IMR-90 (cell line): ENCODE results near the gene PTPMT1. TPM values are rescaled to one million over a fixed set of nuclear protein-coding genes. Genes with fewer than 3 reads are reported as not detected.

ENCODE experiments used
- ATAC-seq: fragments of 200-7000 bp; cut with Tn5 transposase; 2 replicates; pipeline ENCODE4 v1.9.1; 2020; ENCODE audit warnings: low read depth, mild to moderate bottlenecking, moderate library complexity
- BruUV-seq: library from RNA; stranded (reverse); fragments of 400-500 nt; replicated peaks from 2 replicates; lab custom pipeline; 2021; lab: Mats Ljungman, UMichigan
- CTCF ChIA-PET: fragments of 300-600 bp; formaldehyde crosslinking; extraction: SDS; loops from one replicate; lab custom pipeline; 2021; ENCODE audit warnings: antibody characterized with exemption; lab: Yijun Ruan, JAX
- POLR2A ChIA-PET: fragments of 300-600 bp; sonication (Branson Sonifier 250); formaldehyde crosslinking; loops from one replicate; lab custom pipeline; 2022; ENCODE audit warnings: antibody characterized with exemption; ENCODE audit not compliant: unreplicated experiment; lab: Charles Lee
- DNase-seq: peaks from one replicate; pipeline ENCODE4 v3.0.0; 2013
- H2AFZ ChIP-seq: replicated peaks from 2 replicates; pipeline ENCODE3; 2013; ENCODE audit warnings: low read length, mild to moderate bottlenecking; ENCODE audit not compliant: poor library complexity
- H2AK5ac ChIP-seq: 2 replicates; pipeline ENCODE4 v1.6.1; 2013; ENCODE audit warnings: low read depth, low read length, inconsistent platforms
- H2AK9ac ChIP-seq: replicated peaks from 2 replicates; pipeline ENCODE3; 2013; ENCODE audit warnings: mild to moderate bottlenecking, low read depth, low read length, moderate library complexity; ENCODE audit not compliant: poor library complexity
- H2BK120ac ChIP-seq: 2 replicates; pipeline ENCODE4 v1.6.1; 2013; ENCODE audit warnings: low read depth, low read length, inconsistent platforms
- H2BK15ac ChIP-seq: 3 replicates; pipeline ENCODE4 v1.6.1; 2013; ENCODE audit warnings: low read depth, low read length, inconsistent platforms
- H2BK20ac ChIP-seq: 2 replicates; pipeline ENCODE4 v1.6.1; 2013; ENCODE audit warnings: low read depth, mild to moderate bottlenecking, inconsistent platforms, low read length, moderate library complexity
- H2BK5ac ChIP-seq: 2 replicates; pipeline ENCODE4 v1.6.1; 2013; ENCODE audit warnings: mild to moderate bottlenecking, low read depth, low read length, inconsistent platforms; ENCODE audit not compliant: poor library complexity, severe bottlenecking
- H3K14ac ChIP-seq: replicated peaks from 2 replicates; pipeline ENCODE4 v1.6.1; 2013; ENCODE audit warnings: low read depth, low read length, inconsistent platforms
- H3K18ac ChIP-seq: 2 replicates; pipeline ENCODE4 v1.6.1; 2013; ENCODE audit warnings: low read depth, low read length, control low read depth
- H3K23ac ChIP-seq: 2 replicates; pipeline ENCODE4 v1.6.1; 2013; ENCODE audit warnings: low read depth, low read length, inconsistent platforms
- H3K27ac ChIP-seq: 2 replicates; pipeline ENCODE4 v1.5.1; 2013; ENCODE audit warnings: mild to moderate bottlenecking, control low read depth, low read length; ENCODE audit not compliant: insufficient read depth
- H3K27me3 ChIP-seq: 2 replicates; pipeline ENCODE4 v1.6.1; 2013; ENCODE audit warnings: low read length; ENCODE audit not compliant: control insufficient read depth, insufficient read depth
- H3K36me3 ChIP-seq: 2 replicates; pipeline ENCODE4 v1.6.1; 2013; ENCODE audit warnings: low read length, mixed read lengths; ENCODE audit not compliant: control insufficient read depth, insufficient read depth
- H3K4ac ChIP-seq: 2 replicates; pipeline ENCODE4 v1.6.1; 2013; ENCODE audit warnings: low read depth, low read length, inconsistent platforms
- H3K4me1 ChIP-seq: 2 replicates; pipeline ENCODE4 v1.6.1; 2013; ENCODE audit warnings: low read length, mixed read lengths; ENCODE audit not compliant: control insufficient read depth, insufficient read depth
- H3K4me2 ChIP-seq: 2 replicates; pipeline ENCODE4 v1.6.1; 2013; ENCODE audit warnings: low read depth, mild to moderate bottlenecking, control low read depth, low read length, moderate library complexity
- H3K4me3 ChIP-seq: 2 replicates; pipeline ENCODE4 v1.5.1; 2013; ENCODE audit warnings: low read depth, mild to moderate bottlenecking, control low read depth, low read length, moderate library complexity; ENCODE audit not compliant: insufficient read depth
- H3K56ac ChIP-seq: 2 replicates; pipeline ENCODE4 v1.6.1; 2013; ENCODE audit warnings: low read length, inconsistent platforms; ENCODE audit not compliant: insufficient read depth; ENCODE audit errors: extremely low read depth
- H3K79me1 ChIP-seq, 2 experiments: 2 replicates each; pipeline ENCODE4 v1.6.1; 2013; ENCODE audit warnings: low read length in 2 of 2, inconsistent platforms in 1 of 2, low read depth in 1 of 2
- H3K9ac ChIP-seq: 2 replicates; pipeline ENCODE4 v1.6.1; 2013; ENCODE audit warnings: low read depth, low read length, control low read depth
- H3K9me1 ChIP-seq: 2 replicates; pipeline ENCODE4 v1.6.1; 2013; ENCODE audit warnings: low read length, inconsistent platforms; ENCODE audit not compliant: insufficient read depth
- H3K9me3 ChIP-seq: 2 replicates; pipeline ENCODE4 v1.6.1; 2013; ENCODE audit warnings: low read length; ENCODE audit not compliant: control insufficient read depth, insufficient read depth
- H4K20me1 ChIP-seq: 2 replicates; pipeline ENCODE4 v1.6.1; 2013; ENCODE audit warnings: low read length, inconsistent platforms; ENCODE audit not compliant: insufficient read depth
- H4K5ac ChIP-seq: 2 replicates; pipeline ENCODE4 v1.6.1; 2013; ENCODE audit warnings: mild to moderate bottlenecking, low read depth, low read length, control low read depth
- H4K8ac ChIP-seq, 2 experiments: 2 replicates each; pipeline ENCODE4 v1.6.1; 2013; ENCODE audit warnings: low read depth in 2 of 2, low read length in 2 of 2, control low read depth in 1 of 2, inconsistent platforms in 1 of 2
- H4K91ac ChIP-seq: 2 replicates; pipeline ENCODE4 v1.6.1; 2013; ENCODE audit warnings: low read depth, low read length, inconsistent platforms; ENCODE audit not compliant: insufficient read depth
- BHLHE40 ChIP-seq: fragments of 150-350 bp; IDR thresholded peaks from 2 replicates; pipeline ENCODE4 v1.6.1; 2016; ENCODE audit warnings: mild to moderate bottlenecking, low read depth, low read length
- FOS ChIP-seq: fragments of 150-350 bp; IDR thresholded peaks from 2 replicates; pipeline ENCODE4 v1.6.1; 2016; ENCODE audit warnings: low read depth, low read length
- MAFK ChIP-seq: IDR thresholded peaks from 2 replicates; pipeline ENCODE4 v1.6.1; 2012; ENCODE audit warnings: low read depth, low read length, improper control_type of control experiment
- MAZ ChIP-seq: IDR thresholded peaks from 2 replicates; pipeline ENCODE4 v1.6.1; 2012; ENCODE audit warnings: low read depth, mild to moderate bottlenecking, low read length, improper control_type of control experiment, moderate library complexity, borderline replicate concordance
- MXI1 ChIP-seq: IDR thresholded peaks from 2 replicates; pipeline ENCODE4 v1.6.1; 2012; ENCODE audit warnings: low read depth, mild to moderate bottlenecking, low read length, moderate library complexity, borderline replicate concordance
- POLR2A ChIP-seq: IDR thresholded peaks from 2 replicates; pipeline ENCODE4 v1.6.1; 2012; ENCODE audit warnings: mild to moderate bottlenecking, low read depth, low read length
- RAD21 ChIP-seq: IDR thresholded peaks from 2 replicates; pipeline ENCODE4 v1.6.1; 2012; ENCODE audit warnings: low read length, improper control_type of control experiment
- RCOR1 ChIP-seq: IDR thresholded peaks from 2 replicates; pipeline ENCODE4 v1.6.1; 2012; ENCODE audit warnings: mild to moderate bottlenecking, low read length, improper control_type of control experiment; ENCODE audit not compliant: insufficient replicate concordance
- RFX5 ChIP-seq: IDR thresholded peaks from 2 replicates; pipeline ENCODE4 v1.8.0; 2012; ENCODE audit warnings: low read depth, mild to moderate bottlenecking, low read length, moderate library complexity
- SMC3 ChIP-seq: fragments of 150-350 bp; IDR thresholded peaks from 2 replicates; pipeline ENCODE4 v1.6.1; 2016; ENCODE audit warnings: low read depth, mild to moderate bottlenecking, antibody characterized with exemption, low read length, moderate library complexity
- WGBS, 2 experiments: methylation state at CpG; one replicate each; pipeline versions ENCODE4 v1.1.5 to v1.1.7; 2013; ENCODE audit warnings: missing lambda C conversion rate in 2 of 2; ENCODE audit not compliant: insufficient read length in 1 of 2; ENCODE audit errors: extremely low coverage in 2 of 2; 5-methylcytosine and 5-hydroxymethylcytosine counted together
- dilution Hi-C: fragments of 300-500 bp; cut with HindIII; formaldehyde crosslinking; loops from one replicate; pipeline ENCODE4 v1.14.3; 2018; ENCODE audit warnings: low sequenced_read_pairs; ENCODE audit not compliant: unreplicated experiment
- in situ Hi-C: fragments of 300-500 bp; cut with MboI; formaldehyde crosslinking; loops from 3 replicates; pipeline ENCODE4 v1.14.3; 2019; ENCODE audit warnings: low sequenced_read_pairs, inconsistent platforms, mixed read lengths
- intact Hi-C: fragments of 100-400 bp; cut with micrococcal nuclease; formaldehyde crosslinking; loops from 2 replicates; pipeline ENCODE4 v1.10.0; 2022
- polyA plus RNA-seq, 3 experiments: library from polyadenylated mRNA; depleted of rRNA; stranded (reverse); fragments of >200 nt; gene quantifications; 2 replicates each; pipeline ENCODE4 v1.2.3, GENCODE V29; 2012; ENCODE audit warnings: low replicate concordance in 1 of 3
- total RNA-seq: library from RNA; depleted of rRNA; stranded (reverse); fragments of >200 nt; gene quantifications from 2 replicates; pipeline ENCODE4 v1.2.3, GENCODE V29; 2012

PTPMT1 gene
- total and polyA plus RNA-seq, 2 of the 4 experiments (the other 2 are of a cell fraction): 51.6 to 55.0 TPM

DNA sequence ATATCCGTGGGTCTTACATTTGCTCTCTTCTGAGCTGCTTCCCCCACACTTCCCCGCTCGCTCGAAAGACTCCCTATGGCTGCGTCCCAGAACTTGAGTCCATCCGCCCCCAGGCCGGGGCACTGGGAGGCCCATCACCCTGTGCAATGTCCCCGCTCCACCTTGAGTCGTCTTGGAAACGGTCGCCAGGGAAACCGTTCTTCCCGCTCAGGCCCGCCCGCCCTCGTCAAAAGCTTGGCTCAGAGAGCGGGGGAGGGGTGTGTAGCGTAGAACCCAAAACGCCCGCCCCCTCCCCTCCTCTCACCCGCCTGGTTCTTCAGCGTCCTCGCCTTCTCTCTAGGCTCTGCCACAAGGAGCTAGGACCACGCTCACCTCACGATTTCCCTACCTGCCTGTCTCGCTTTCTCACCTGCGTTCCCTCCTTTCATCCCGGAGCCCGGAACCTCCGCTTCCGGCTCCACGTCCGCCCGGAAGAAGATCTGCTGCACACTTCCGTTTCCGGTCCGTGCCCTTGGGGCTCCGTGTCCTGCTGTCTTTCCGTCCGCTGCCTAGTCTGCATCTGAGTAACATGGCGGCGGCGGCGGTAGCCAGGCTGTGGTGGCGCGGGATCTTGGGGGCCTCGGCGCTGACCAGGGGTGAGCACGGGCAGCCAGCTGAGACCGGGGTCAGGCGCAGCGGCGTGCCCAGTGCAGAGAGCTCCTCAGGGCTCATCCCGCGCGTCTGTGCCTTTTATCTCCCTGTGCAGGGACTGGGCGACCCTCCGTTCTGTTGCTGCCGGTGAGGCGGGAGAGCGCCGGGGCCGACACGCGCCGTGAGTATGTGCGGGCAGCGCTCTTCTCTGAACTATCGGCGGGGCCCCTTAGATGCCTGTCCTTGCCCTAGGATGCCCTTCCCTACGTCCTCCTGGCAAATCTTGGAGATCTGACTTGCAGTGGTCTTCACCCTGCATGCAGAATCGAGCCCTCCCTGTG, 13.4 kb downstream of the PTPMT1 start, which contains the start of the genes KBTBD4 and NDUFS3 (continued):
- TF ChIP-seq SMC3: peak; percentile 11
- no peak for TF ChIP-seq FOS
- TF ChIP-seq POLR2A: peak; percentile 65; the same call in 1 of the 2 replicates
- peak; percentile 73; the same call in 1 of the 2 replicates for TF ChIP-seq MAZ

DNA sequence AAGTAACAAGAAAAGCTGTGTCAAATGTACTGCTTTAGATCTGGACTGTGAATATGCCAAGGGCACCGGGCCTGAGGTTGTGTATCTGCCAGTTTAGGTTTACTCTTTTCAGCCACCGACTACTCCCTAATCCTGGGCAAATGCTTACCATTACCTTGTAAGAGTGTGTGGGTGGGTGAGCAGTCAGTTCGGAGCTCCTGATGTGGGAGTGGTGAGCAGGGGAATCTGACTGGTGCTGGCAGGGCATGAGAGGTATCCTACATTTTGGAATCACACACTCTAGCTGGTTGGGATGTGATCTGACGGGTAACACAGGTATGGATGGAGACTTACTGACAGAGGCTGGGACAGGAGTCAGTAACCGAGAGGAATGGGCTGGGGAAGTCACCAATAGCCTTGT, 18.4 kb downstream of the PTPMT1 start:
- intact Hi-C loops: no loop called here
- Histone ChIP-seq H3K4me2 (no peak overlapping the region), H3K9me3 (no peaks in the 10 kb centered on the region), H3K23ac (no peak overlapping the region), H2AK9ac (no peak overlapping the region), H3K27me3 (no peaks in the 10 kb centered on the region; the same call in 1 of the 2 replicates), H2BK20ac (no peak overlapping the region; the same call in 1 of the 2 replicates), H3K27ac (no peak overlapping the region), H2AK5ac (no peak overlapping the region), H2BK5ac (no peak overlapping the region), H2BK120ac (no peak overlapping the region), H3K4me3 (no peak overlapping the region), H3K4me1 (peaks cover 2% of the 10 kb centered on the region; the same call in 1 of the 2 replicates), H4K5ac (no peak overlapping the region), H3K9me1 (0 out of 2 replicates have a peak, but pooled peaks cover 5% of the 10 kb centered on the region), H3K4ac (no peak overlapping the region), H3K79me1 (peaks cover 14 to 29% of the 10 kb centered on the region in 2 experiments; a peak in 3 of 4 replicates), H3K56ac (no peak overlapping the region), H2BK15ac (no peak overlapping the region), H2AFZ (no peak overlapping the region), H4K91ac (no peak overlapping the region), H3K9ac (no peak overlapping the region), H3K14ac (no peak overlapping the region), H3K36me3 (peaks cover 34% of the 10 kb centered on the region), H4K20me1 (no peaks in the 10 kb centered on the region), H4K8ac (no peak overlapping the region), H3K18ac (no peak overlapping the region)
- dilution Hi-C loops: no loop called here
- ATAC-seq (no peak), DNase-seq (no peak)
- 93% methylated on average over 2 of the region's 5 CpGs; no CpG with 5 or more reads in 1 of the 2 experiments for WGBS, 2 experiments
- POLR2A ChIA-PET: no interaction called here
- in situ Hi-C loops: no loop called here
- TF ChIP-seq RCOR1: no peak
- TF ChIP-seq MAFK: no peak
- no peak for TF ChIP-seq FOS
- TF ChIP-seq MXI1: no peak
- TF ChIP-seq BHLHE40: no peak
- no peak for TF ChIP-seq RAD21
- no peak for TF ChIP-seq SMC3
- TF ChIP-seq RFX5: no peak
- BruUV-seq: no TSS peak
- CTCF ChIA-PET: no interaction called here
